Measurements from ENCODE around the gene HEPHL1.
"Not testable (repeated sequence)": the region's sequence is repeated elsewhere in the genome, so short reads cannot be mapped to it uniquely, and the experiment has no call there.

Gene HEPHL1

DNA sequence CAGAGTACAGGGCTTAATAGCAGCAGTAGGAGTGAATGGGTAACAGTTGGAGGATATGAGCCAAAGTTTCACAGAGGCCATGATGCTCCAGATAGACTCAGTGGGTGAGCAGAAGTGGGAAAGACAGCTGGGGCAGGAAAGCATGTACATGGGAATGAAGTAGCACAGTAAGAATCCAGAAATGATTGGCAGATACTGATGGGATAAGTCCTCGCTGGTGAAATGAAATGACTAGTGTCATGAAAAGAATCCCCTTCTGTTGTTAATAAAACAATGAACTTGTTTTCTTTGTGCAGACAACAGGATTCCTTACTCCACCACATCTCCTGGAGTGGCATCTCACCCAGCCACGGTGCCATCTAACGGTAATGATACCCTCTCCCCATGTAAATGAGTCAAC, 90.1 kb downstream of the HEPHL1 start:
- no peak for TF ChIP-seq JUND (IDR thresholded peaks at IDR 0.05; ENCODE audit: low read depth)
- in situ Hi-C loops (cut with HindIII; ENCODE audit: low pct_unique_long_range_greater_than_20kb, low sequenced_read_pairs) = no loop called here
- DNase-seq (ENCODE audit: low read depth in 1 of 2, low spot score in 1 of 2) = no peak

- no peak for TF ChIP-seq JUND (IDR thresholded peaks at IDR 0.05; ENCODE audit: low read depth)
- in situ Hi-C loops (cut with HindIII; ENCODE audit: low pct_unique_long_range_greater_than_20kb, low sequenced_read_pairs) = no loop called here
These were observed 90.5 kb downstream of the HEPHL1 start for GRCh38 chr11:94111660-94112059.

GRCh38 chr11:94112206-94112953, 91.2 kb downstream of the HEPHL1 start:
- TF ChIP-seq JUND (IDR thresholded peaks at IDR 0.05; ENCODE audit: low read depth) = no peak
- in situ Hi-C loops (cut with HindIII; ENCODE audit: low pct_unique_long_range_greater_than_20kb, low sequenced_read_pairs) = no loop called here
- DNase-seq (ENCODE audit: low read depth in 1 of 2, low spot score in 1 of 2) = no peak

More at GRCh38 chr11:94111660-94112059, 90.5 kb downstream of the HEPHL1 start:
- no peak for DNase-seq (ENCODE audit: low read depth in 1 of 2, low spot score in 1 of 2)

DNA sequence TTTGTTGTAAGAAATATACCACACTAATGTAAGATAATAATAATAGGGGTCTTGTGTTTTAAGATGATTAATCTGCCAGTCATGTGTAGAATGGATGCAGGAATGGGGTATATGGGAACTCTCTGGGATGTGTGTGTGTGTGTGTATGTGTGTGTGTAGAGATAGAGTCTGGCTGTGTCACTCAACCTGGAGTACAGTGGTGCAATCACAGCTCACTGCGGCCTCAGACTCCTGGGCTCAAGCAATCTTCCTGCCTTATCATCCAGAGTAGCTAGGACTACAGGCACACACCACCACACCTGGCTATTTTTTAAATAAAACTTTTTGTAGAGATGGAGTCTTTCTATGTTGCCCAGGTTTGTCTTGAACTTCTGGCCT, 96.0 kb downstream of the HEPHL1 start:
- no peak for TF ChIP-seq JUND (IDR thresholded peaks at IDR 0.05; ENCODE audit: low read depth)
- DNase-seq (ENCODE audit: low read depth in 1 of 2, low spot score in 1 of 2) = no peak
- in situ Hi-C loops (cut with HindIII; ENCODE audit: low pct_unique_long_range_greater_than_20kb, low sequenced_read_pairs) = no loop called here

GRCh38 chr11:94117871-94118270, 96.7 kb downstream of the HEPHL1 start:
- no peak for TF ChIP-seq JUND (IDR thresholded peaks at IDR 0.05; ENCODE audit: low read depth)
- in situ Hi-C loops (cut with HindIII; ENCODE audit: low pct_unique_long_range_greater_than_20kb, low sequenced_read_pairs) = no loop called here

GRCh38 chr11:94119676-94120075, 98.5 kb downstream of the HEPHL1 start:
- DNase-seq (ENCODE audit: low read depth in 1 of 2, low spot score in 1 of 2); in situ Hi-C loops (cut with HindIII; ENCODE audit: low pct_unique_long_range_greater_than_20kb, low sequenced_read_pairs): not testable (repeated sequence)

More at GRCh38 chr11:94117871-94118270, 96.7 kb downstream of the HEPHL1 start:
- no peak for DNase-seq (ENCODE audit: low read depth in 1 of 2, low spot score in 1 of 2)

- DNase-seq (ENCODE audit: low read depth in 1 of 2, low spot score in 1 of 2); in situ Hi-C loops (cut with HindIII; ENCODE audit: low pct_unique_long_range_greater_than_20kb, low sequenced_read_pairs): not testable (repeated sequence)
These were observed 99.4 kb downstream of the HEPHL1 start for GRCh38 chr11:94120516-94120915.

- no peak for TF ChIP-seq JUND (IDR thresholded peaks at IDR 0.05; ENCODE audit: low read depth)
- in situ Hi-C loops (cut with HindIII; ENCODE audit: low pct_unique_long_range_greater_than_20kb, low sequenced_read_pairs) = no loop called here
- no peak for DNase-seq (ENCODE audit: low read depth in 1 of 2, low spot score in 1 of 2)
These were observed 99.8 kb downstream of the HEPHL1 start for GRCh38 chr11:94120946-94121345.

DNA sequence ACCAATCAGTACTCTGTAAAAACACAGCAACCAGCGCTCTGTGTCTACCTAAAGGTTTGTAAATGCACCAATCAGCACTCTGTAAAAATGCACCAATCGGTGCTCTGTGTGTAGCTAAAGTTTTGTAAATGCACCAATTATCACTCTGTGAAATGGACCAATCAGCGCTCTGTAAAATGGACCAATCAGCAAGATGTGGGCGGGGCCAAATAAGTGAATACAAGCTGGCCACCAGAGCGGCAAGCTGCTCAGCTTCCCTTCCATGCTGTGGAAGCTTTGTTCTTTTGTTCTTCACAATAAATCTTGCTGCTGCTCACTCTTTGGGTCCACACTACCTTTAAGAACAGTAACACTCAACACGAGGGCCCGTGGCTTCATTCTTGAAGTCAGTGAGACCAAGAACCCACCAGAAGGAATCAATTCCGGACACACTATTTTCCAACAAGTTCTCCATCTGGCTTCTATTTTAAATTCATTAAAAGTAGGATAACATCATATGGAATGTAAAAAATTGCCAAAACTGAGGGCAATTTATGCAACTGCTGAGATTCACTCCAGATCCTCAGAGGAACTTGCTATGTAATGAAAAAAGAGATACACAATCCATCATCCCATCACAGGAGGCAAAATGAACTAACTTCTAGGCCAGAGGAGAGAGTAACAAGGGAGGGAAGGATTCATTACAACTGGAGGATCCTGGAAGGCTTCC, 104.4 kb downstream of the HEPHL1 start:
- DNase-seq (ENCODE audit: low read depth in 1 of 2, low spot score in 1 of 2) = peak in 1 of 2 experiments; percentile 26
- in situ Hi-C loops (cut with HindIII; ENCODE audit: low pct_unique_long_range_greater_than_20kb, low sequenced_read_pairs) = no loop called here
- no peak for TF ChIP-seq JUND (IDR thresholded peaks at IDR 0.05; ENCODE audit: low read depth)

DNA sequence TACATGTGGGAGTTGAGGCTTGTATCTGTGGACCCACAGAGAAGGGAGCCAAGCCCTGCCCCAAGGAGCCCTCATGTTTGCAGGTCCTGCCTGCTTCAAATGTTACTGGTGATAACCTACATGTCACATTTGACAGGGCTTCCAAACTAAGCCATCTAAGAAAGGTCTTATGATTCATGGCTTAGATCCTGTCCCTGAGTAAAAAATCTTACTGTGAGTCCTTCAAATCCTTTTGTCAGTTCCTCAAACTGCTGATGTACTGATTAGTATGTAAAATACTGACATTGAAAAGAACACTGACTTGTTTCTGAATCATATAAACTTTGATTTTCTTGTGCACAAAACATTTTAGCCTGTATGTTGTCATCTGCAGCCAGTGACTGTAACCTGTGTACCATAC, 106.5 kb downstream of the HEPHL1 start:
- no peak for TF ChIP-seq JUND (IDR thresholded peaks at IDR 0.05; ENCODE audit: low read depth)
- DNase-seq (ENCODE audit: low read depth in 1 of 2, low spot score in 1 of 2) = no peak
- in situ Hi-C loops (cut with HindIII; ENCODE audit: low pct_unique_long_range_greater_than_20kb, low sequenced_read_pairs) = no loop called here

- peak in 1 of 2 experiments; percentile 35 for DNase-seq (ENCODE audit: low read depth in 1 of 2, low spot score in 1 of 2)
- no peak; the same call in 1 of the 2 replicates for TF ChIP-seq JUND (IDR thresholded peaks at IDR 0.05; ENCODE audit: low read depth)
- in situ Hi-C loops (cut with HindIII; ENCODE audit: low pct_unique_long_range_greater_than_20kb, low sequenced_read_pairs) = no loop called here
These were observed 107.2 kb downstream of the HEPHL1 start for GRCh38 chr11:94128291-94128745.

DNA sequence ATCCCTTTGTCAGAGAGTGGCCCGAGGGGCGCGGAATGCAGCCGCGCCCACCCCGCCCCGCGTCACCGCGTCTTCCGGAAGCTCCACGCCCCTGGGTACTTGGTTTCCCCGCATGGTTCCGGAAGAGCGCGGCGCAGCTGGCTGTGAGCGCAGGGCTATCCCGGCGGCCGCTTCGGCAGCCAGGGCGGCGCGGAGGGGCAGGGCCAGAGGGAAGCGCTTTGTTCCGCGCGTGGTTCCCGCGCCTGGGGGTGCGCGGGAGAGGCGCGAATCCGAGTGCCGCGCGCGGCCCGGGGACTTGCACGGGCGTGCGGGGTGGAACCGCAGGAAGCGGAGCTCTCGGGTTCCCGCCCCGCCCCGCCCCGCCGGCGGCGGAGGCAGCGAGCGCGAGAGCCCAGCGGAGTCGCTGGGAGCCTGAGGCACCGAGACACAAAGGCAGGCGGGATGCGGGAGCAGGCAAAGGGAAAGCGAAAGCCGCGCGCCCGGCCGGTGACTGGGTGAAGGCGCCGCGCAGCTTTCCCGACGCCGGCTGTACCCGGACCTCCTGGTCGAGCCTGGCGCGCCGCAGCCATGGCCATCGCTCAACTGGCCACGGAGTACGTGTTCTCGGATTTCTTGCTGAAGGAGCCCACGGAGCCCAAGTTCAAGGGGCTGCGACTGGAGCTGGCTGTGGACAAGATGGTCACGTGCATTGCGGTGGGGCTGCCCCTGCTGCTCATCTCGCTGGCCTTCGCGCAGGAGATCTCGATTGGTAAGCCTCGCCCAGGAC, 107.8 kb downstream of the HEPHL1 start, which contains the start of gene PANX1:
TSS of gene PANX1 (plus strand) at position 96 of the 766 bp plus-strand sequence. CDS start at position 568, 472 bp downstream.
- in situ Hi-C loops (cut with HindIII; ENCODE audit: low pct_unique_long_range_greater_than_20kb, low sequenced_read_pairs) = no loop called here
- peak; percentile 79 to 92 for DNase-seq (ENCODE audit: low read depth in 1 of 2, low spot score in 1 of 2)
- TF ChIP-seq JUND (IDR thresholded peaks at IDR 0.05; ENCODE audit: low read depth) = no peak
